HG02588 (cell line): ENCODE measurements around the gene SPART.
"Not testable (repeated sequence)": the region's sequence is repeated elsewhere in the genome, so short reads cannot be mapped to it uniquely, and the experiment has no call there.

ENCODE experiments used
- ATAC-seq: cut with Tn5 transposase; IDR thresholded peaks from one replicate; pipeline ENCODE4 v1.9.1; 2021; ENCODE audit warnings: mild to moderate bottlenecking, moderate library complexity; ENCODE audit not compliant: unreplicated experiment

SPART gene

DNA sequence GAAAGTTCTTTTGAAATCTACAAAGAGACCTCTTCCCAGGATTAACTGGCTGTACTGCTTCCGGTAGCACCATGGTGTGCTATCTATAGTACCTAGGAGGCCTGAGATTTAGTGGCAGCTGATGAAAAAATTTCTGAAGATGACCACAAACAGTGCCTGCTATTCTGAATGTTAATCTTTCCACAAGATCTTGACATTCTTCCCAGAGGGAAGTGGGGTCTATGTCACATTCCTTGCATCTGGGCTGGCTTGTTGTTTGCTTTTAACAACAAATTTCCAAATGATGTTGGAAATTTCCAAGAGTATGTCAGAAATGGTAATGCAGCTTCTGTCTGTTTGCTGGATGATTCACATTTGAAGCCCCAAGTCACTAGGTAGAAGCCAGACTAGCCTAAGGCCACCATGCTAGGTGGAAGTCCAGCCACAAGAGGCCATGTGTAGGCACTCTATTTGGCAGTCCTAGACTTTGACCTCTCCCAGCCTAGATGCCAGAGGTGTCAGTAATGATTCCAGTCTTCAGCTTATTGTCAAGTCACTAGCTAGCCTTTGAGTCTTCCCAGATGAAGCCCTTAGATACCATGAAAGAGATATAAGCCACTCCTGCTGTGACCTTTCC, 22.1 kb downstream of the SPART start:
- no peak for ATAC-seq

DNA sequence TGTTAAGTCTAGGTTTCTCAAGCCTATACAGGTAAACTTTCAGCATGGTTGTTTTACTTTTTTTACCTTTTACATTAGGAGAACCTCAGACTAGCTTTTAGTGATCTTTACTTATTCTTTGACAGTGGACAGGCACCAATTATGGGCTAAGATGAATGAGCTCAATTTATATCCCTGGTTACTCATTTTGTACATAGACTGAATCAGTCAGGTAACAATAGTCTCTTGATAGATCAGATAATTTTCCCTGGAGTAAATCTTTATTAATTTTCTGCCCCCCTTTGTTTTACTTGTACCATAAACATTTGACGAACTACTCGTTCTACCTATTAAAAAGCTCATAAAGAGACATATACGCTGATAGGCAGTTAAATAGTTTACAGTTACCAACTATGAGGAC, 22.8 kb downstream of the SPART start:
- ATAC-seq: no peak

DNA sequence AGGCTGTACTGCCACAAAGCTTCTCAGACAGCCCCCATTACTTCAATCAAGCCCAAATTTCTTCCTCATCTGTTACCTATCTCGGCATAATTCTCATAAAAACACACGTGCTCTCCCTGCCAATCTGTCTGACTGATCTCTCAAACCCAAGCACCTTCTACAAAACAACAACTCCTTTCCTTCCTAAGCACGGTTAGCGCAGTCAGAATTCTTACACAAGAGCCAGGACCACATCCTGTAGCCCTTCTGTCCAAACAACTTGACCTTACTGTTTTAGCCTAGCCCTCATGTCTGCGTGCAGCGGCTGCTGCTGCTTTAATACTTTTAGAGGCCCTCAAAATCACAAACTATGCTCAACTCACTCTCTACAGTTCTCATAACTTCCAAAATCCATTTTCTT, 26.4 kb downstream of the SPART start:
- ATAC-seq: not testable (repeated sequence)

DNA sequence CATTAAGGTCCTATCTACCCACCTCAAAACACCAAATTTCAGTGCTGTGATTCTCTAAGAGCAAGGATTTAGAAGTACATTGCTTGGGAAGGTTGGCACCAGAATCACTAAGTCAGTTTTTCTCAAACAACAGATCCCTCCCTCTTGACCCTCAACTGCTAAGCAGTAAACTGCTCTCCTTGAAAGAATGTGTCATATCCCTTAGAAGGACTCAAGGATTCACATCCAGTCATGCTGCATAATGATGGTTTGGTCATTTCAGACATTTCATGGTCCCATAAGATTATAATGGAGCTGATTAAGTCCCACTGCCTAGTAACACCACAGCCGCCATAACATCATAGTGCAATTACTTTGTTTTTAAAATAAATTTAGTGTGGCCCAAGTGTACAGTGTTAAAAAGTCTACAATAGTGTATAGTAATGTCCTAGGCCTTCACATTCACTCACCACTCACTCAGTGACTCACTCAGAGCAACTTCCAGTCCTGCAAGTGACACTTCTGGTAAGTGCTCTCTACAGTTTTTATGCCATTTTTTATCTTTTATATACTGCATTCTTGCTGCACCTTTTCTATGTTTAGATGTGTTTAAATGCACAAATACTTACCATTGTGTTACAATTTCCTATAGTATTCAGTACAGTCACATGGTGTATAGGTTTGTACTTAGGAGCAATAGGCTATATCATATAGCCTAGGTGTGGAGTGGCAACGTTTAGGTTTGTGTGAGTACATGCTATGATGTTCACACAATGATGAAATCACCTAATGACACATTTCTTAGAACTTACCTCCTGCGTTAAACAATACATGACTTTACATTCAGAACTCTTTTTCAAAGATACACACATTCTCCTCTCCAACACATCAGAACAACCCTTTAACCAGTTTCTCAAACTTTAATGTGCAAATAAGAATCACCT, 32.9 kb downstream of the SPART start:
- no peak for ATAC-seq

DNA sequence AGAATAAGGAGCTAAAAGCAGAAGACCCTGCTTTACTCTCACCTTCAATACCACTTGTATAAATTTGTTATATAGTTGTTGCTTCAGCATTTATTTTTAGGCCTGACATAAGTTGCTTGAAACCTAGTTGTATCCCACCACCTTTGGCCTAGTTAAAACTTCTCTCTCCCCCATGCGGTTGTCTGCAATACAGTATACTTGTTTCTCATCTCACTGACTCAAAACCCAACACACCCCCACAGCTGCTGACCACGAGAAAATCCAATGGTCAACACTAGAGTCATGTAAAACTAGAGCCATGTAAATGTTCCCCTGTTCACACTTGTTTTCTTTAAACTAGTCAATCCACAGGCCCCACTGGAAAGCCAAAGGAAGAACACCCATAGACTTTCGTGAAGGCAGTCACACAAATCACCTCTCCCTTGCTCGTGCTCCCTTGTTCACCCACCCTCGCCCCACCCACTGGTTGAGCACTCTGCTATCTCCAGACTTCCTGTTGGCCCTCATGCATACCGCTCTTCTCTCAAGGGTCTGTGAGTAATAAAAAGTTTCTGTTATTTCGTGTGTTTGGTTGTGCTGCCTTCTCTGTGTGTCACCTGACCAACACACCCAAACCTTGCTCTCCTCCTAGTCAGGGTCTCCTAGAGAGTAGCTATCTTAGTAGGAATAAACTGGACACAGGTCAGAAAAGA, 35.6 kb downstream of the SPART start:
- ATAC-seq: no peak

DNA sequence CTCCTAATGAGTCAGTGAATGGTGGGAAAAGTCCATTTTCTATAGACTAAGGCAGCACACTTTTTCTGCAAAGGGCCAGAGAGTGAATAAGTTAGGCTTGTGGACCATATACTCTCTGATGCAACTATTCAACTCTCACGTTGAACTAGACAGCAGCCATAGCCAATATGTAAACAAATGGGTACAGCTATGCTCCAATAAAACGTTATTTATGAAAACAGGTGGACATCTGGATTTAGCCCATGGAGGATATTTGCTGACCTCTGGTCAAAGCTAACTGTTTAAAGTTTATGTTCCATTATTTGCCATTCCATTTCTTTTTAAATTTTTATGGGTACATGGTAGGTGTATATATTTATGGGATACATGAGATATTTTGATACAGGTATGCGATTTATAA, 43.9 kb downstream of the SPART start:
- no peak for ATAC-seq

DNA sequence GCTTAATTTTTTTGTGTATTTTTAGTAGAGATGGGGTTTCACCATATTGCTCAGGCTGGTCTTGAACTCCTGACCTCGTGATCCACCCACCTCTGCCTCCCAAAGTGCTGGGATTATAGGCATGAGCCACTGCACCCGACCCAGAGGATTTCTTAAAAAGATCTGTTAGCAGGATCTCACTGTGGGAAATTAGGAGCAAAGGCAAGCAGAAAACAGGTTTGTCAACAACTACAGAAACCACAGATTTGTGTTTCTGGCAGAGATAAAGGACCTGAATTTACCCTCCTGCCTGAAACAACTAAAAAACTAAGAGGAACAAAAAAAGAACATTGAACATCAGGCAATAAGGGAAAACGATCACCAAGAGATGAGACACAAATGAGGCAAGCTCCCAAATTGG, 46.7 kb downstream of the SPART start:
- not testable (repeated sequence) for ATAC-seq

DNA sequence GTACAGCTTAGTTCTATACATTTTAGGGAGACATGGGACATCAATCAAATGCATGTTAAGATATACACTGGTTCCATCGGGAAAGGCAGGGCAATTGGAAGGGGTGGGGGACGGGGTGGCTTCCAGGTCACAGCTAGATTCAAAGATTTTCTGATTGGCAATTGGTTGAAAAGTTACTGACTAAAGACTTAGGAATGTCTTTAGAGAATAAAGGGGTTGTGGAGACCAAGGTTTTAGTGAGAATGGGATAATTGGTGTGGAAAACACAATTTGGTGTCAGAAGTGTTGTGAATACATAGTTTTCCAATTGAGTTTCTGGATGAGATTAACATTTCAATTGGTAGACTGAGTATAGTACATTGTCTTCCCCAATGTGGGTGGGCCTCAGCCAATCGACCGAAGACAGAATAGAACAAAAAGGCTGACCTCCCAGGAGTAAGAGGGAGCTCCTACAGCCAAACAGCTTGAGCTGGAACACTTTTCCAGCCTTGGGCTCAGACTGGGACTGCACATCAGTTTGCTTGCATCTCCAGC, 47.6 kb downstream of the SPART start:
- ATAC-seq: no peak

DNA sequence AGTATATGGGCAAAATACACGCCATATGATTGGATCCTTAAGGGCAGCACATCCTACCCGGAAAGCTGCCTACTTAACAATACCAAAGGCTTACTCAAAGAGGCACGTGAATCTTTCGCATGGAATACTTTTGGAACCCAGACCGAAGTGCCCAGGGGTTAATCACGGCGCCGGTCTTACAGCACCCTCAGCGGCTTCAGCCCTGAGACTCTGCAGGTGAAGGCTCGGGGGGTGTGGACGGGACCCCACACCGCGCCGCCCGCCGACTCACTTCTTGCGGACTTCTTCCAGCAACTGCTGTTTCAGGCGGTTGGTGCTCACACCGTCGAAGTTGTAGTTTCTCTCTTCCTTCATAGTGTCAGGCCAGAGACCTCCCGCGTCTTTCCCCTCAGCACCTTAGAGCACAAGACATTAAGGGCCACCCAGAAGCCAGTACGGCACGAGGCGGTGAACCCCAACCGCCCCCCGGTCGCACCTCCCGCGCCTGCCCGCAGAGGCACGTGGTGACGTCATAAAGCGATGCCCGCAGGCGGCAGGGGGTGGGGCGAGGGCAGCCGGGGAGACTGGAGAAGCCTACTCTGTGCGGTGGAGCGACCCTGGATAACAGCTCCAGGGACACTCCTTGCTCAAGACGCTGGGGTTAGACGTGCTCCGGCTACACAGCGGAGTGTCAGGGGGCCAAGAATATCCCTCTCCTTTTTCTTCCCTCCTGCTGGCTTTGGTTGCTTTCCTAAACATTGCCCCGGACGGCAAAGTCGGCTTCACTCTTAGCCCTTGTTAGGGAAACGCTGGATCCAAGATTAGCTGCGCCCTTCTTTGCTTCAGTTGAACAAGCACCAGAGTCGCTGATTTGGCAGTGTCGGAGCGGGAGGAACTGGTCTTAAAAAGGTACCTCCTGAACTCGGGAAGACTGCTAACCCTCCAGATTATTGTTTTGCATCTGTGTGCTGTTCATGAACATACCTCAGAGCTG, 48.5 kb downstream of the SPART start, which contains the start of gene CCDC169:
Gene CCDC169, minus strand, starts transcription at position 449 of the 973 bp plus-strand sequence. Its CDS starts 95 bp downstream, at position 354.
- ATAC-seq: peak; percentile 77

DNA sequence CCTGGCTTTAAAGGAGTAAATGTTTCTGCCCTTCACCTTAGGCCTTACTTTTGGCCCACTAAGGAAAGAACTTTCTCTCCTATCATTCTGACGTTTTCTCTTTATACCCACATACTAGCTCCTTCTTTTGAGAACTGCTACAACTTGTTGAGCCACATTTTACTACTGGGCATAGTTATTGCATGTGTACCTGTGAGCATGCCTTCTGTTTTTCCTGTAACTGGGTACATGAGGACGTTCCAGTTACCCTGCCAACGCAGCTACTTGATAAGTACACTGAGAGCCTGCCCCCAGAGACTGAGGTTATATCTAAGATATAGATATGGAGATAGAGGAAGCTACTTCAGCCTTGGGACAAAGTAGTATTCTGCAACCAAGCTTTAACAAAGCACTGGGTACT, 52.1 kb downstream of the SPART start:
- no peak for ATAC-seq

DNA sequence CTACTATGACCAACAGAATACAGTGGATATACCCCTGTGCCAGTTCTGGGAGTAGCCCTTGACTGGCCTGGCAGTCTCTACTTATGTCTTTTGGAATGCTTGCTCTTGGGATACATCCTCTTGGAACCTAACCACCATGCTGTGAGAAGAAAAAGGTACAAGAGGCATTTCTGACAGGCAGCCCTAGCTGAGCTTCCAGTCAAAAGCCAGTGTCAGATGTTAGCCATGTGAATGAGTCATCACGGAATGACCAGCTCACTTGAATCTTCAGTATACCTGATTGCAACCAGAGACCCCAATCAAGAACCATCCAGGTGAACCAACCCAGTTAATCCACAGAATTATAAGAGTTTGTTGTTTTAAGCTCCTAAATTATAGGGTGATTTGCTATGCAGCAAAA, 52.7 kb downstream of the SPART start:
- no peak for ATAC-seq

DNA sequence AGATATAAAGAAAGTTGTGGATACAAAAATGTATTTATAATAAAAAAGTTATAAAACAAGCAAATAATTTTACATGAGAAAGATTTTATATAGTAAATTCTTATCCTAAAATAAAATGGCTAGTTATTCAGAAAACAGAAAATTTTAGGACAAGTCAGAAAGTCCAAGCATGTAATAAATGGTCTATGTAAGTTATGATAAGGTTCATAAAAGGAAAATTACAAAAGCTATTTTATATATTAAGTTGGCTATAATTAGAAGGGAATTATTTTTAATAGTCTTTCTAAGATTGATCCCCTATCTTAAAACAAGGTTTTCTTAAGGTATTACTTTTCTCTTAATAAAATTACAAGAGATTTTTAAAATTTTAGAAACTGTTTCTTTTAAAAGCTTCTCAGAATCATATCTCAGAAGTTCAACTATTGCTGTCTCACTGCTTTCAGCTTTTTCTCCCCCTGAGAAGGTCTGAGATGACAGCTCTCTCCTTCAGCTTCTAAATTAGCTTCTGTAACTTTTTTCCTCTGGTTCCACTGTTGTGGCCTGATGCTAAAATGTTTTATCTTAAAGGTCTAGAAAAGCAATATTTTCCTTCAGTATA, 57.3 kb downstream of the SPART start:
- no peak for ATAC-seq

DNA sequence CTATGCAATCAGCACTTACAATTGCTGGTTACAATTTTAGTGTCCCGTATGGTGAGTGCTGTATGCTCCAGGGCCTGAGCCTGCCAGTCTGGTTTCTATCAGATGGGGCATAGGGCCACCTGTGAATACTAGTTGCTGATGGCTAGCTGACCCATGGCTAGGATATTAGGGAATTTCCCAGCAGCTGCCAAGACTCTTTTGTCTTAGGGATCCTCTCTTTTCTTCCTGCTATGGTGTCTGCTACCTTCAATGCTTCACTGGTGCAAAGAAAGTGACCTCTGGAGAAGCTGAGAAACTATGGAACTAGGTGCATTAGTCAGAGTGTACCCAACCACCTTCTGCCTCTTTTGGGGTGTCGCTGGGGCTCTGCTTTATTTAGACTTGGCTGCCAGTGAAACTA, 60.2 kb downstream of the SPART start:
- ATAC-seq: no peak

DNA sequence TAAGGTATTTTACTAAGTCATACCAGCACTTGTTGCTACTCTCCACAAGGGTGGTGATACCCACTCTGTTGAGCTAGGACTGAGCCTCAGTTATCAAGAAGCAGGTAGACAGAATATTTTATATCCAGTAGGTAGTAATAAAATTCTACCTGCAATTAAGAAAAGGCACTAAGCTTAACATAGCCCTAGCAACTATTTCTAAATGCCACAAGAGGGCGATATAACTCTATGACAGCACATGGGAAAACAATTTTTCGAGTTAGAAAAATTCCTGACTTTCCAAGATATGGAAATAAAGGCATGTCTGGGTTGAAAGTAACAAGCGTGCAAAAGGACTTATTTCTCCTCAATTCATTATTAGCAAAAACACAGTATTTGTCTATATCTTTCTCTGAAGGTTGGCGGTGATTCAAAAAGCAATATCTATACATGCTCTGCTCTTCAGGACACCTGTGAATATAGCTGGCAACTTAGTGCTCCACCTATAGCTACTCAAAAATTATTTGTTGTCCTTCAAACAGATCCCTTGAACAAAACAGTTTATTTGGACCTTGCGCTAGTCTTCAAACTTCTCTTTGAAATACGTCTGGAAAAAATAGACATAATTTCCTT, 63.3 kb downstream of the SPART start:
- ATAC-seq: no peak

DNA sequence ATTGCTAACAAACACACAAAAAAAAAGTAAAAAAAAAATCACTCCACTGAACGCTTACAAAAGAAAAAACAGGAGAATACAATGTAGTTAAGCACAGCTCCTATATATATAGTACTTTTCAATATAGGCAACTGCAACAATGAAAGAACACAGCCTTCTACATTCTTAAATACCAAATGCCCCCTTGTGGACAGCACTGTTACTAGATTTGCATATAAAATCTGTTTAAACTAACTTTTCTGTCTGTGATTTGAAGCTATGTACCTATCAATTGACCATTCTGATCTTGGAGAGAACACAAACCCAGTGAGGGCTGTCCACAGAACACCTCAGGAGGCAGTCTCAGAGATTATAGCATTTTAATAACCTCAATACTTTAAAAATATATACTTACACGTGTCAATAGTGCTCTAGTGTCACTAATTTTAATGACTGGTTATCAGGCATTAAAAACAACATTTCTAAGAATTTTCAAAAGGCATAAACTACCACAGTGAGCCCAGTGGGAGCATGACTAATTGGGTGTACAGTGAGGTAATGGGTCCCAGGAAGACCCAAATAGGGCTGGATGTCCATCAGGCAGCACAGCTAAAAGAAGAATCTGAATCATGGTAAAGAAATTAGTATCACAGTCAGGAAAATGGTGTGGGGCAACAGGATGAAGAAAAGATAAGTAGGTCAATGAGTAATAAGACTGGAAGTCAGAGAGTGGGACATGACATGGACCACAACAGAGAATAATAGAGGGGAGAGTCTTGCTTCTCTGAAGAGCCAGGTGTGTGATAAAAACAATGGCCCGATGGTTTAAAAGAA, 70.8 kb downstream of the SPART start:
- no peak for ATAC-seq

DNA sequence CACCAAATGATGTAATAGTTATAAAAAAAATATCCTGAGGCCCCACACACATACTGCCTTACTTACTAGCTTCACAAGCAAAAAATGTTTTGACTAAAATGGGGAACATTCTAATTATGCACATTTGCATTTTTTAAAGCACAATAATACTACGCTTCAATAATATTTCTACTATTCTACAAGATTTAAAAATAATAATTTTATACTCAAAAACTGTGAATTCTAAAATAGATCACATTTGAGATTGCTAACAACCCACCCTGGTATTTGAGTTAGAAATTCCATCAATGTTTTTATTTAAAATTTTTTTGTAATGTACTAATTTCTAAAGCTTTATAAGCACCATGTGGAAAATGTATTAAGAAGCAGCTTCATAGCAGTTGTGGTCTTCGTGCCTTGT, 72.8 kb downstream of the SPART start:
- ATAC-seq: no peak

DNA sequence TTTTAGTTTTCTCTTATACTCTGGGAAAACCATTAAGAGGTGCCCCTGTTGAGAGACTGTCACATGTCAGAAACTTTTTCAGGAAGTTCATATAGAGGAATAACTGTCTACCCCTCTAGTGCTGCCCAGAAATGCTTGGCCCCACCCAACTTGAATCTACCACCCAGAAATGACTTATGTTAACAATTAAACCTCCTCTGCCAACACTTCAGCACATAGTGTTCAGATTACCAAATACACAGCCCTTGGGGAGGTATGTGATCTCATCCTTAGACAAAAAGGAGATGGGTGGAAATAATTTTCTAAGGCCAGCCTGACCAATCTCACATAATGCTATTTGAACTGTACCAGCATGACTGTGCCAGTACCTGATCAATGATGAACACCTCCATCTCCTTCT, 84.2 kb downstream of the SPART start:
- ATAC-seq: no peak

DNA sequence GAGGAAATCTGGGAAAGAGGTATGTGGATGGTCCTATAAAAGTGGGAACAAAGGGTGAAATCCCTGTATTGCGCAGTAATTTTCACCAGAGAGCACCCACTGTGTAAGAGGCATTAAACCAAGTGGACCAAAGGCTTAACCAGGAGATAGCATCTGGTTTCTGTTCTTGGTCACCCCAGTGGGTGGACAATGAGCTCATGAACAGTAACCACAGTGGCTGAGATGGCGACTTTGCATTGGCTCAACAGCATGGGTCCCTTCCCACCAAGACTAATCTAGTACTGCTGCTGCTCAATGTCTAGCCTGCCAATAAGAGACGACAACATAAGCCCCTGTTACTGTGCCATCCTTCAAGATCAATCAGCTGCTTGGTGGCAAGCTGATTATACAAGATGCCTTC, 85.2 kb downstream of the SPART start:
- no peak for ATAC-seq
